ENCODE measurements around the gene TTC8.
A peak's percentile ranks its signal among the peaks of the same experiment; 100 is the strongest.

The TTC8 gene

GRCh38 chr14:88834883-88835431 lies 10.5 kb downstream of the TTC8 start:
- Histone ChIP-seq H3K27ac (ENCODE audit: extremely low read depth, low read depth, low read length) (no peak overlapping the region), H3K4me1 (ENCODE audit: control insufficient read depth, insufficient read depth, low read length) (peaks cover 20% of the 10 kb centered on the region), H3K36me3 (ENCODE audit: control insufficient read depth in 2 of 2, insufficient read depth in 1 of 2, low read length in 2 of 2) (no peaks in the 10 kb centered on the region), H3K9me3 (ENCODE audit: control insufficient read depth, insufficient read depth, low read depth, low read length) (no peaks in the 10 kb centered on the region), H3K4me3 (ENCODE audit: low read depth, low read length) (no peak overlapping the region)
- ChIA-PET CTCF (interaction anchor here (0.7 to 1.5 kb wide), 2 partner anchors 8 to 33 kb away, joined by 3 read pairs; no protein-coding TSS in a partner anchor), POLR2A (no interaction called here)
- TF ChIP-seq ZBTB20 (tag by site-specific recombination; IDR thresholded peaks at IDR 0.05) (peak; percentile 35; the same call in 1 of the 2 replicates), ZNF248 (tag by site-specific recombination; IDR thresholded peaks at IDR 0.05) (no peak)

GRCh38 chr14:88835661-88836060 lies 11.2 kb downstream of the TTC8 start:
- Histone ChIP-seq H3K4me1 (ENCODE audit: control insufficient read depth, insufficient read depth, low read length) (peaks cover 20% of the 10 kb centered on the region), H3K9me3 (ENCODE audit: control insufficient read depth, insufficient read depth, low read depth, low read length) (no peaks in the 10 kb centered on the region), H3K36me3 (ENCODE audit: control insufficient read depth in 2 of 2, insufficient read depth in 1 of 2, low read length in 2 of 2) (no peaks in the 10 kb centered on the region), H3K4me3 (ENCODE audit: low read depth, low read length) (no peak overlapping the region), H3K27ac (ENCODE audit: extremely low read depth, low read depth, low read length) (no peak overlapping the region)
- TF ChIP-seq ZNF513 (tag by site-specific recombination; IDR thresholded peaks at IDR 0.05) (no peak), ZBTB8A (tag by site-specific recombination; IDR thresholded peaks at IDR 0.05) (no peak), ZNF621 (tag by site-specific recombination; IDR thresholded peaks at IDR 0.05) (no peak), ZNF544 (tag by site-specific recombination; IDR thresholded peaks at IDR 0.05) (no peak), GLI4 (tag by site-specific recombination; IDR thresholded peaks at IDR 0.05) (no peak), ZFP37 (tag by site-specific recombination; IDR thresholded peaks at IDR 0.05) (no peak), ZSCAN23 (tag by site-specific recombination; IDR thresholded peaks at IDR 0.05) (no peak), SCRT1 (tag by site-specific recombination; IDR thresholded peaks at IDR 0.05; ENCODE audit: borderline replicate concordance) (no peak), ZNF10 (tag by site-specific recombination; IDR thresholded peaks at IDR 0.05) (no peak), PRDM1 (tag by site-specific recombination; IDR thresholded peaks at IDR 0.05) (no peak), ZNF645 (tag by site-specific recombination; IDR thresholded peaks at IDR 0.05) (no peak), HOXC10 (CRISPR knock-in tag; IDR thresholded peaks at IDR 0.05) (no peak), ZBTB10 (tag by site-specific recombination; IDR thresholded peaks at IDR 0.05) (no peak), KLF17 (tag by site-specific recombination; IDR thresholded peaks at IDR 0.05) (no peak), ZNF530 (tag by site-specific recombination; IDR thresholded peaks at IDR 0.05; ENCODE audit: low read depth) (no peak)
- TF ChIP-seq, protein P1, sequence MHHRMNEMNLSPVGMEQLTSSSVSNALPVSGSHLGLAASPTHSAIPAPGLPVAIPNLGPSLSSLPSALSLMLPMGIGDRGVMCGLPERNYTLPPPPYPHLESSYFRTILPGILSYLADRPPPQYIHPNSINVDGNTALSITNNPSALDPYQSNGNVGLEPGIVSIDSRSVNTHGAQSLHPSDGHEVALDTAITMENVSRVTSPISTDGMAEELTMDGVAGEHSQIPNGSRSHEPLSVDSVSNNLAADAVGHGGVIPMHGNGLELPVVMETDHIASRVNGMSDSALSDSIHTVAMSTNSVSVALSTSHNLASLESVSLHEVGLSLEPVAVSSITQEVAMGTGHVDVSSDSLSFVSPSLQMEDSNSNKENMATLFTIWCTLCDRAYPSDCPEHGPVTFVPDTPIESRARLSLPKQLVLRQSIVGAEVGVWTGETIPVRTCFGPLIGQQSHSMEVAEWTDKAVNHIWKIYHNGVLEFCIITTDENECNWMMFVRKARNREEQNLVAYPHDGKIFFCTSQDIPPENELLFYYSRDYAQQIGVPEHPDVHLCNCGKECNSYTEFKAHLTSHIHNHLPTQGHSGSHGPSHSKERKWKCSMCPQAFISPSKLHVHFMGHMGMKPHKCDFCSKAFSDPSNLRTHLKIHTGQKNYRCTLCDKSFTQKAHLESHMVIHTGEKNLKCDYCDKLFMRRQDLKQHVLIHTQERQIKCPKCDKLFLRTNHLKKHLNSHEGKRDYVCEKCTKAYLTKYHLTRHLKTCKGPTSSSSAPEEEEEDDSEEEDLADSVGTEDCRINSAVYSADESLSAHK (tag by site-specific recombination; IDR thresholded peaks at IDR 0.05) = no peak
- TF ChIP-seq, protein P2, sequence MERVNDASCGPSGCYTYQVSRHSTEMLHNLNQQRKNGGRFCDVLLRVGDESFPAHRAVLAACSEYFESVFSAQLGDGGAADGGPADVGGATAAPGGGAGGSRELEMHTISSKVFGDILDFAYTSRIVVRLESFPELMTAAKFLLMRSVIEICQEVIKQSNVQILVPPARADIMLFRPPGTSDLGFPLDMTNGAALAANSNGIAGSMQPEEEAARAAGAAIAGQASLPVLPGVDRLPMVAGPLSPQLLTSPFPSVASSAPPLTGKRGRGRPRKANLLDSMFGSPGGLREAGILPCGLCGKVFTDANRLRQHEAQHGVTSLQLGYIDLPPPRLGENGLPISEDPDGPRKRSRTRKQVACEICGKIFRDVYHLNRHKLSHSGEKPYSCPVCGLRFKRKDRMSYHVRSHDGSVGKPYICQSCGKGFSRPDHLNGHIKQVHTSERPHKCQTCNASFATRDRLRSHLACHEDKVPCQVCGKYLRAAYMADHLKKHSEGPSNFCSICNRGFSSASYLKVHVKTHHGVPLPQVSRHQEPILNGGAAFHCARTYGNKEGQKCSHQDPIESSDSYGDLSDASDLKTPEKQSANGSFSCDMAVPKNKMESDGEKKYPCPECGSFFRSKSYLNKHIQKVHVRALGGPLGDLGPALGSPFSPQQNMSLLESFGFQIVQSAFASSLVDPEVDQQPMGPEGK (tag by site-specific recombination; IDR thresholded peaks at IDR 0.05) = no peak
- POLR2A ChIA-PET = no interaction called here
- CTCF ChIA-PET = interaction anchor here (0.7 to 1.5 kb wide), 2 partner anchors 8 to 32 kb away, joined by 3 read pairs; no protein-coding TSS in a partner anchor

Data from HEK293 (cell line).